ENCODE data around the gene KIAA1671.

GRCh38 chr22:25203082-25203481 is 250.6 kb downstream of the KIAA1671 start:
- TF ChIP-seq CTCF (optimal IDR thresholded peaks at IDR 0.05 in 1 of 3, IDR thresholded peaks at IDR 0.05 in 1 of 3, conservative IDR thresholded peaks at IDR 0.05 in 1 of 3; ENCODE audit: extremely low read depth in 1 of 3, insufficient read depth in 2 of 3, low read length in 3 of 3) (no peak), EZH2 (IDR thresholded peaks at IDR 0.05; ENCODE audit: low read length) (no peak)

All from keratinocyte (primary cell).